WTC11 (cell line): ENCODE data around the gene PSMA7. TPM values are rescaled to one million over a fixed set of nuclear protein-coding genes. Genes with fewer than 3 reads are reported as not detected.
A peak's percentile ranks its signal among the peaks of the same experiment; 100 is the strongest.

Source experiments
- ATF6 ChIP-seq: sonication (generic); formaldehyde crosslinking; IDR thresholded peaks from 2 replicates; pipeline ENCODE4 v1.8.1; 2023; ENCODE audit warnings: mild to moderate bottlenecking, missing genetic modification reagents
- CTCF ChIP-seq: fragments of 200-600 bp; IDR thresholded peaks from 2 replicates; pipeline ENCODE4 v1.8.0; 2022; ENCODE audit warnings: antibody characterized with exemption
- ETV6 ChIP-seq: sonication (generic); formaldehyde crosslinking; IDR thresholded peaks from 2 replicates; pipeline ENCODE4 v1.8.1; 2022; ENCODE audit warnings: mild to moderate bottlenecking, missing genetic modification reagents
- FOXP1 ChIP-seq: sonication (generic); formaldehyde crosslinking; IDR thresholded peaks from 2 replicates; pipeline ENCODE4 v1.8.0; 2022; ENCODE audit warnings: missing genetic modification reagents, mild to moderate bottlenecking, moderate library complexity, borderline replicate concordance
- GABPB1 ChIP-seq: sonication (generic); formaldehyde crosslinking; IDR thresholded peaks from 2 replicates; pipeline ENCODE4 v1.8.1; 2023; ENCODE audit warnings: mild to moderate bottlenecking, missing genetic modification reagents
- HMGA2 ChIP-seq: fragments of 250-450 bp; sonication (Bioruptor Pico); IDR thresholded peaks from 2 replicates; pipeline ENCODE4 v1.4.0; 2021; ENCODE audit warnings: mild to moderate bottlenecking, moderate library complexity
- MXD4 ChIP-seq: fragments of 250-450 bp; sonication (Bioruptor Pico); IDR thresholded peaks from 2 replicates; pipeline ENCODE4 v1.8.0; 2021; ENCODE audit warnings: mild to moderate bottlenecking, moderate library complexity, borderline replicate concordance
- NFATC4 ChIP-seq: fragments of 250-450 bp; sonication (Bioruptor Pico); IDR thresholded peaks from 2 replicates; pipeline ENCODE4 v1.9.0; 2021; ENCODE audit warnings: mild to moderate bottlenecking
- NR1H2 ChIP-seq: sonication (generic); formaldehyde crosslinking; IDR thresholded peaks from 2 replicates; pipeline ENCODE4 v1.9.0; 2021; ENCODE audit warnings: mild to moderate bottlenecking, moderate library complexity, missing genetic modification reagents
- PRRX2 ChIP-seq: fragments of 250-450 bp; sonication (Bioruptor Pico); IDR thresholded peaks from 2 replicates; pipeline ENCODE4 v1.8.0; 2021; ENCODE audit warnings: mild to moderate bottlenecking
- SOX15 ChIP-seq: fragments of 250-450 bp; sonication (Bioruptor Pico); IDR thresholded peaks from 2 replicates; pipeline ENCODE4 v1.9.0; 2021; ENCODE audit warnings: mild to moderate bottlenecking
- TEAD1 ChIP-seq: sonication (generic); formaldehyde crosslinking; IDR thresholded peaks from 2 replicates; pipeline ENCODE4 v1.8.0; 2022; ENCODE audit warnings: mild to moderate bottlenecking, missing genetic modification reagents
- TEAD4 ChIP-seq: sonication (generic); formaldehyde crosslinking; IDR thresholded peaks from 2 replicates; pipeline ENCODE4 v1.8.0; 2022; ENCODE audit warnings: mild to moderate bottlenecking, missing genetic modification reagents
- USF1 ChIP-seq: sonication (generic); formaldehyde crosslinking; IDR thresholded peaks from 2 replicates; pipeline ENCODE4 v1.8.0; 2022; ENCODE audit warnings: mild to moderate bottlenecking, missing genetic modification reagents
- USF2 ChIP-seq: sonication (generic); formaldehyde crosslinking; IDR thresholded peaks from 2 replicates; pipeline ENCODE4 v1.8.1; 2023; ENCODE audit warnings: mild to moderate bottlenecking, missing genetic modification reagents, moderate library complexity
- ZNF219 ChIP-seq: sonication (generic); formaldehyde crosslinking; IDR thresholded peaks from 2 replicates; pipeline ENCODE4 v1.8.0; 2023; ENCODE audit warnings: missing genetic modification reagents, mild to moderate bottlenecking, borderline replicate concordance
- ZNF281 ChIP-seq: sonication (generic); formaldehyde crosslinking; IDR thresholded peaks from 2 replicates; pipeline ENCODE4 v1.8.0; 2023; ENCODE audit warnings: mild to moderate bottlenecking, missing genetic modification reagents
- ZNF317 ChIP-seq: sonication (generic); formaldehyde crosslinking; IDR thresholded peaks from 2 replicates; pipeline ENCODE4 v1.8.1; 2023; ENCODE audit warnings: low read depth, mild to moderate bottlenecking, moderate library complexity, missing genetic modification reagents, borderline replicate concordance
- ZNF416 ChIP-seq: fragments of 250-450 bp; sonication (Bioruptor Pico); IDR thresholded peaks from 2 replicates; pipeline ENCODE4 v1.9.0; 2021; ENCODE audit warnings: mild to moderate bottlenecking, inconsistent platforms
- ZNF423 ChIP-seq: fragments of 250-450 bp; sonication (Bioruptor Pico); IDR thresholded peaks from 2 replicates; pipeline ENCODE4 v2.1.2; 2022; ENCODE audit warnings: mild to moderate bottlenecking, moderate library complexity
- total RNA-seq: library from RNA; stranded (reverse); gene quantifications from 3 replicates; pipeline ENCODE4 v1.2.3, GENCODE V29; 2021
- TF ChIP-seq, protein P1 (sequence below): sonication (generic); formaldehyde crosslinking; IDR thresholded peaks from 2 replicates; pipeline ENCODE4 v1.8.1; 2022; ENCODE audit warnings: low read depth, mild to moderate bottlenecking, moderate library complexity, missing genetic modification reagents, borderline replicate concordance
- TF ChIP-seq, protein P2 (sequence below): sonication (generic); formaldehyde crosslinking; IDR thresholded peaks from 2 replicates; pipeline ENCODE4 v1.8.0; 2023; ENCODE audit warnings: missing genetic modification reagents, mild to moderate bottlenecking, borderline replicate concordance
- TF ChIP-seq, protein P3 (sequence below): sonication (generic); formaldehyde crosslinking; IDR thresholded peaks from 2 replicates; pipeline ENCODE4 v1.8.1; 2023; ENCODE audit warnings: mild to moderate bottlenecking, missing genetic modification reagents

Gene PSMA7
- total RNA-seq, 1 experiment from 2014 or later = 364 TPM

DNA sequence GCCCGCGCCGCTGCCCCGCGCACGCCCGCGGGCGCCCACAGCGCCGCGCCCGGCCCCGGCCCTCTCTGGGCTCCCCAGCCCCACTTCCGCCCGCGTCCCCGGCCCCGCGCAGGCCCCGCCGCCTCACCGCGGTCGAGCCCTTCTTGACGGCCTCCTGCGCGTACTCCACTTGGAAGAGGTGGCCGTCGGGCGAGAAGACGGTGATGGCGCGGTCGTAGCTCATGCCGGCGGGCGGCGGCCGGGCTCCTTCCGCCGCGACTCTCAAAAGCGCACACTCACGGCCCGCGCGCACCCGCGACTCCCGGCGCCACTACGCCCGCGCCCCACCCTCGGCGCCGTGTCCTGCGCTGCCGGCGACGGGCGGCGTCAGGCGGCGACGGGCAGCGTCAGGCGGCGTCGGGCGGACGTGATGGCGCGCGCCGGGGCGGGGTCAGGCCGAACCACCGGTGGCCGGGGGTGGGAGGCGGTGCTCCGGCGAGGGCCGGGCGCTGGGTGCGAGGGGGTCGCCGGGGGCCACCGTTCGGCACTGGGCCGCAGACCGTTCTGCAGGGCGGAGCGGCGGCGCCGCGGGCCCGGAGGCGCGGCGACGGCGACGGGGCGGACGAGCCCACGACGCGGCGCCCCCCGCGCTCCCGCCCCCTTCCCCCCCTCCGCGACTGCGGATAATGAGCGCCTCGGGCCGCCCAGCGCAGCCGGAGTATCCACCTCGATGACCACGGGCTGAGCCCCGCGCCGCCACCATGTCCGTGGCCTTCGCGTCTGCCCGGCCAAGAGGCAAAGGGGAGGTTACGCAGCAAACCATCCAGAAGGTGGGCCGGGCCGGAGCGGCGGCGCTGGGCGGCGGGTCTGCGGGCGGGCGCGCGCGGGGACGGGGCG is at the start of gene PSMA7, which contains the start of gene SS18L1 (continued):
- TF ChIP-seq ATF6 (CRISPR knock-in tag) = no peak
- peak; percentile 30; the same call in 1 of the 2 replicates for TF ChIP-seq FOXP1
- TF ChIP-seq MXD4 (CRISPR knock-in tag) = no peak
- TF ChIP-seq, protein P1, sequence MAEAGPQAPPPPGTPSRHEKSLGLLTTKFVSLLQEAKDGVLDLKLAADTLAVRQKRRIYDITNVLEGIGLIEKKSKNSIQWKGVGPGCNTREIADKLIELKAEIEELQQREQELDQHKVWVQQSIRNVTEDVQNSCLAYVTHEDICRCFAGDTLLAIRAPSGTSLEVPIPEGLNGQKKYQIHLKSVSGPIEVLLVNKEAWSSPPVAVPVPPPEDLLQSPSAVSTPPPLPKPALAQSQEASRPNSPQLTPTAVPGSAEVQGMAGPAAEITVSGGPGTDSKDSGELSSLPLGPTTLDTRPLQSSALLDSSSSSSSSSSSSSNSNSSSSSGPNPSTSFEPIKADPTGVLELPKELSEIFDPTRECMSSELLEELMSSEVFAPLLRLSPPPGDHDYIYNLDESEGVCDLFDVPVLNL (CRISPR knock-in tag) = no peak
- TF ChIP-seq, protein P2, sequence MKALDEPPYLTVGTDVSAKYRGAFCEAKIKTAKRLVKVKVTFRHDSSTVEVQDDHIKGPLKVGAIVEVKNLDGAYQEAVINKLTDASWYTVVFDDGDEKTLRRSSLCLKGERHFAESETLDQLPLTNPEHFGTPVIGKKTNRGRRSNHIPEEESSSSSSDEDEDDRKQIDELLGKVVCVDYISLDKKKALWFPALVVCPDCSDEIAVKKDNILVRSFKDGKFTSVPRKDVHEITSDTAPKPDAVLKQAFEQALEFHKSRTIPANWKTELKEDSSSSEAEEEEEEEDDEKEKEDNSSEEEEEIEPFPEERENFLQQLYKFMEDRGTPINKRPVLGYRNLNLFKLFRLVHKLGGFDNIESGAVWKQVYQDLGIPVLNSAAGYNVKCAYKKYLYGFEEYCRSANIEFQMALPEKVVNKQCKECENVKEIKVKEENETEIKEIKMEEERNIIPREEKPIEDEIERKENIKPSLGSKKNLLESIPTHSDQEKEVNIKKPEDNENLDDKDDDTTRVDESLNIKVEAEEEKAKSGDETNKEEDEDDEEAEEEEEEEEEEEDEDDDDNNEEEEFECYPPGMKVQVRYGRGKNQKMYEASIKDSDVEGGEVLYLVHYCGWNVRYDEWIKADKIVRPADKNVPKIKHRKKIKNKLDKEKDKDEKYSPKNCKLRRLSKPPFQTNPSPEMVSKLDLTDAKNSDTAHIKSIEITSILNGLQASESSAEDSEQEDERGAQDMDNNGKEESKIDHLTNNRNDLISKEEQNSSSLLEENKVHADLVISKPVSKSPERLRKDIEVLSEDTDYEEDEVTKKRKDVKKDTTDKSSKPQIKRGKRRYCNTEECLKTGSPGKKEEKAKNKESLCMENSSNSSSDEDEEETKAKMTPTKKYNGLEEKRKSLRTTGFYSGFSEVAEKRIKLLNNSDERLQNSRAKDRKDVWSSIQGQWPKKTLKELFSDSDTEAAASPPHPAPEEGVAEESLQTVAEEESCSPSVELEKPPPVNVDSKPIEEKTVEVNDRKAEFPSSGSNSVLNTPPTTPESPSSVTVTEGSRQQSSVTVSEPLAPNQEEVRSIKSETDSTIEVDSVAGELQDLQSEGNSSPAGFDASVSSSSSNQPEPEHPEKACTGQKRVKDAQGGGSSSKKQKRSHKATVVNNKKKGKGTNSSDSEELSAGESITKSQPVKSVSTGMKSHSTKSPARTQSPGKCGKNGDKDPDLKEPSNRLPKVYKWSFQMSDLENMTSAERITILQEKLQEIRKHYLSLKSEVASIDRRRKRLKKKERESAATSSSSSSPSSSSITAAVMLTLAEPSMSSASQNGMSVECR (CRISPR knock-in tag) = 0 out of 2 replicates have a peak, but pooled peaks have one; percentile 31
- TF ChIP-seq, protein P3, sequence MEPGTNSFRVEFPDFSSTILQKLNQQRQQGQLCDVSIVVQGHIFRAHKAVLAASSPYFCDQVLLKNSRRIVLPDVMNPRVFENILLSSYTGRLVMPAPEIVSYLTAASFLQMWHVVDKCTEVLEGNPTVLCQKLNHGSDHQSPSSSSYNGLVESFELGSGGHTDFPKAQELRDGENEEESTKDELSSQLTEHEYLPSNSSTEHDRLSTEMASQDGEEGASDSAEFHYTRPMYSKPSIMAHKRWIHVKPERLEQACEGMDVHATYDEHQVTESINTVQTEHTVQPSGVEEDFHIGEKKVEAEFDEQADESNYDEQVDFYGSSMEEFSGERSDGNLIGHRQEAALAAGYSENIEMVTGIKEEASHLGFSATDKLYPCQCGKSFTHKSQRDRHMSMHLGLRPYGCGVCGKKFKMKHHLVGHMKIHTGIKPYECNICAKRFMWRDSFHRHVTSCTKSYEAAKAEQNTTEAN (CRISPR knock-in tag) = no peak; the same call in 1 of the 2 replicates
- no peak for TF ChIP-seq CTCF
- TF ChIP-seq TEAD1 (CRISPR knock-in tag) = no peak
- no peak for TF ChIP-seq USF1 (CRISPR knock-in tag)
- TF ChIP-seq SOX15 (CRISPR knock-in tag) = no peak
- TF ChIP-seq GABPB1 = peak; percentile 67; the same call in 1 of the 2 replicates
- no peak for TF ChIP-seq ZNF281 (CRISPR knock-in tag)
- peak; percentile 54; the same call in 1 of the 2 replicates for TF ChIP-seq USF2 (CRISPR knock-in tag)
- TF ChIP-seq PRRX2 = no peak
- TF ChIP-seq NFATC4 = no peak
- TF ChIP-seq ZNF423 (CRISPR knock-in tag) = no peak
- no peak for TF ChIP-seq ZNF317 (CRISPR knock-in tag)
- TF ChIP-seq HMGA2 (CRISPR knock-in tag) = no peak
- no peak for TF ChIP-seq ZNF219 (CRISPR knock-in tag)
- TF ChIP-seq ETV6 = peak; percentile 55; the same call in 1 of the 2 replicates
- no peak for TF ChIP-seq NR1H2 (CRISPR knock-in tag)
- TF ChIP-seq TEAD4 (CRISPR knock-in tag) = no peak
- no peak for TF ChIP-seq ZNF416 (CRISPR knock-in tag)
